B cell (primary cell): ENCODE results near the gene SLC22A31.

Experiments used
- EZH2 ChIP-seq: IDR thresholded peaks from 2 replicates; pipeline ENCODE4 v1.6.1; 2012; ENCODE audit warnings: borderline replicate concordance, low read depth, mild to moderate bottlenecking, moderate library complexity, low read length; ENCODE audit not compliant: insufficient read depth, poor library complexity, severe bottlenecking
- TF ChIP-seq, protein P1 (sequence below): fragments of 200-600 bp; IDR thresholded peaks from one replicate; pipeline ENCODE4 v1.8.0; 2022; ENCODE audit warnings: antibody characterized with exemption, mild to moderate bottlenecking

DNA sequence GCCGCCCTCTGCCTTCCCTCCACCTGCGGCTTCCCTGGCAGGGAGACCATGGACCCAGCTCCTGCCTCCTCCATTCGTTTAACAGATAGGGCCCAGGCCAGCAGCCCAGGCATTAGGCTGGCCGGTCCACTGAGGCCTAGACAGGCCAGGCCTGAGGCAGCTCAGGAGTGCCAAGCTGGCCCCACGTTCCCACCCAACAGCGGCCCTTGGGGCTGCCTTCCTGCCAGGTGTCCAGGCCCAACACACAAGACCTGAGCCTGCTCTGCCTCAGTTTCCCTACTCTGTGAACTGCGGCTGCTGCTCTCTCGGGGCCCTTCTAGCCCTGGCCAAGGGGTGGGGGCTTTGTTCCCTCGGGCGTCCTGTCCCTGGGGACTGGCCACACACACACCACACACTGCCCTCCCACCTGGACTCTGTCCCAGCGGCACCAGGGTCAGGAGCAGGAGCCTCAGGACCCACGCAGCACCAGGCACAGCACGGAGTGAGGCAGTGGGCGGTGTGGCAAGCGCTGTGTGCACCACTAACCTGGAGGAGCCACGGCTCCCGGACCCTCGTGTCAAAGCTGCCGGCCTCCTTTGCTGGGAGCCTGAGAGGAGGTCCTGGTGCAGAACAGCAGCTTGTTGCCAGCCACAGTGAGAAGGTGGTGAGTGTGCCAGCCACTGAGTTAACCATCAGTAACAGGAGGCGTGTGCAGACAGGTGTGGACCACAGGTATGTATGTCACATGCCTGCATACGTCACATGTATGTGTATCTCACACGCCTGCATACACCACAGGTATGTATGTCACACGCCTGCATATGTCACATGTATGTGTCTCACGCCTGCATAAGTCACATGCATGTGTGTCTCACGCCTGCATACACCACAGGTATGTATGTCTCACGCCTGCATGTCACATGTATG lies 43.3 kb downstream of the SLC22A31 start:
- no peak for TF ChIP-seq EZH2
- TF ChIP-seq, protein P1, sequence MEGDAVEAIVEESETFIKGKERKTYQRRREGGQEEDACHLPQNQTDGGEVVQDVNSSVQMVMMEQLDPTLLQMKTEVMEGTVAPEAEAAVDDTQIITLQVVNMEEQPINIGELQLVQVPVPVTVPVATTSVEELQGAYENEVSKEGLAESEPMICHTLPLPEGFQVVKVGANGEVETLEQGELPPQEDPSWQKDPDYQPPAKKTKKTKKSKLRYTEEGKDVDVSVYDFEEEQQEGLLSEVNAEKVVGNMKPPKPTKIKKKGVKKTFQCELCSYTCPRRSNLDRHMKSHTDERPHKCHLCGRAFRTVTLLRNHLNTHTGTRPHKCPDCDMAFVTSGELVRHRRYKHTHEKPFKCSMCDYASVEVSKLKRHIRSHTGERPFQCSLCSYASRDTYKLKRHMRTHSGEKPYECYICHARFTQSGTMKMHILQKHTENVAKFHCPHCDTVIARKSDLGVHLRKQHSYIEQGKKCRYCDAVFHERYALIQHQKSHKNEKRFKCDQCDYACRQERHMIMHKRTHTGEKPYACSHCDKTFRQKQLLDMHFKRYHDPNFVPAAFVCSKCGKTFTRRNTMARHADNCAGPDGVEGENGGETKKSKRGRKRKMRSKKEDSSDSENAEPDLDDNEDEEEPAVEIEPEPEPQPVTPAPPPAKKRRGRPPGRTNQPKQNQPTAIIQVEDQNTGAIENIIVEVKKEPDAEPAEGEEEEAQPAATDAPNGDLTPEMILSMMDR, result no peak
